Measurements from ENCODE around the gene PCTP. TPM values are rescaled to one million over a fixed set of nuclear protein-coding genes. Genes with fewer than 3 reads are reported as not detected.

Gene PCTP
- total and polyA plus RNA-seq, 4 donors: 4.9 to 16.9 (median 10.0) TPM

GRCh38 chr17:55722742-55723487 is 27.9 kb upstream of the PCTP start, which contains the start of gene TMEM100:
TSS of gene TMEM100 (minus strand) at chr17:55722864. CDS start at chr17:55721070, 1,794 bp downstream.
- Histone ChIP-seq H3K27me3 (ENCODE audit: control insufficient read depth in 1 of 2, insufficient read depth in 2 of 2, low read length in 1 of 2) (no peaks in the 10 kb centered on the region), H3K4me3 (ENCODE audit: low read length in 2 of 2) (peak within 1 kb of the TSS; percentile 36 to 62), H3K27ac (ENCODE audit: low read depth in 1 of 2, low read length in 2 of 2) (no peak within 1 kb of the TSS), H3K4me1 (ENCODE audit: control insufficient read depth in 1 of 2, insufficient read depth in 2 of 2, low read length in 2 of 2) (no peaks in the 10 kb centered on the region), H3K36me3 (ENCODE audit: control insufficient read depth in 1 of 2, insufficient read depth in 2 of 2, low read length in 1 of 2) (no peaks in the 10 kb centered on the region), H3K9me3 (ENCODE audit: control insufficient read depth, low read length) (no peaks in the 10 kb centered on the region)
- whole genome bisulfite sequencing, 2 donors: 3 to 4% methylated on average over 12 of the region's 12 CpGs
- ATAC-seq (ENCODE audit: low FRiP score): peak; percentile 72
- no peak for DNase-seq
- intact Hi-C loops (cut with DNase I): no loop called here

GRCh38 chr17:55723488-55723848 is 27.4 kb upstream of the PCTP start:
- Histone ChIP-seq H3K27ac (ENCODE audit: low read depth in 1 of 2, low read length in 2 of 2) (no peak overlapping the region), H3K4me1 (ENCODE audit: control insufficient read depth in 1 of 2, insufficient read depth in 2 of 2, low read length in 2 of 2) (no peaks in the 10 kb centered on the region), H3K36me3 (ENCODE audit: control insufficient read depth in 1 of 2, insufficient read depth in 2 of 2, low read length in 1 of 2) (no peaks in the 10 kb centered on the region), H3K4me3 (ENCODE audit: low read length in 2 of 2) (no peak overlapping the region), H3K27me3 (ENCODE audit: control insufficient read depth in 1 of 2, insufficient read depth in 2 of 2, low read length in 1 of 2) (no peaks in the 10 kb centered on the region), H3K9me3 (ENCODE audit: control insufficient read depth, low read length) (no peaks in the 10 kb centered on the region)
- DNase-seq (no peak), ATAC-seq (ENCODE audit: low FRiP score) (no peak)
- intact Hi-C loops (cut with DNase I): no loop called here

- Histone ChIP-seq H3K36me3 (ENCODE audit: control insufficient read depth in 1 of 2, insufficient read depth in 2 of 2, low read length in 1 of 2) (no peaks in the 10 kb centered on the region), H3K9me3 (ENCODE audit: control insufficient read depth, low read length) (no peaks in the 10 kb centered on the region), H3K27me3 (ENCODE audit: control insufficient read depth in 1 of 2, insufficient read depth in 2 of 2, low read length in 1 of 2) (no peaks in the 10 kb centered on the region), H3K27ac (ENCODE audit: low read depth in 1 of 2, low read length in 2 of 2) (no peak overlapping the region), H3K4me3 (ENCODE audit: low read length in 2 of 2) (no peak overlapping the region), H3K4me1 (ENCODE audit: control insufficient read depth in 1 of 2, insufficient read depth in 2 of 2, low read length in 2 of 2) (peaks cover 3 to 4% of the 10 kb centered on the region in 2 donors)
- intact Hi-C loops (cut with DNase I): no loop called here
- DNase-seq (peak in 1 of 2 donors; percentile 67), ATAC-seq (ENCODE audit: low FRiP score) (no peak)
- WGBS, 2 donors: 3 to 4% methylated on average over 2 of the region's 2 CpGs
Measured at GRCh38 chr17:55726440-55726839, 24.4 kb upstream of the PCTP start.

DNA sequence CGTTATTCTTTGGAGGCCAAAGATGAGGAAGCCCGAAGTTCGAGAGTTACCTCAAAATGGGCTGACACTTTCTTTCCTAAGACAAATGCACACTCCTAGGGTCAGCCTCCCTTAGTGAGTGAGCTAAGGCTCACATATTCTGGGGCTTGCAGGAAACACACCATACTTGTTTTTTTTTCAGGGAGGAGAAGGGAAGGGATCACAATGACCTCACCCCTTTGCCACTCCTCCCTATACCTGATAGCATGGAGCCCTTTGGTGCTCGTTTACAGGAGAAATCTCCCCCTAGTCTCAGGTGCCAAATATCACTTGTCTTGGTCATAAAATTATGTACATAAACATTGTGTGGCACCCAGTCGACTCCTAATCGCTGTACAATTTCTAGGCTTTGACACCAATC is 23.6 kb upstream of the PCTP start:
- no peaks in the 10 kb centered on the region for H3K27me3 ChIP-seq (ENCODE audit: control insufficient read depth in 1 of 2, insufficient read depth in 2 of 2, low read length in 1 of 2)
- H3K9me3 ChIP-seq (ENCODE audit: control insufficient read depth, low read length): no peaks in the 10 kb centered on the region
- no peaks in the 10 kb centered on the region for H3K36me3 ChIP-seq (ENCODE audit: control insufficient read depth in 1 of 2, insufficient read depth in 2 of 2, low read length in 1 of 2)
- DNase-seq (no peak), ATAC-seq (ENCODE audit: low FRiP score) (no peak)
- no peak overlapping the region for H3K4me3 ChIP-seq (ENCODE audit: low read length in 2 of 2)
- H3K4me1 ChIP-seq (ENCODE audit: control insufficient read depth in 1 of 2, insufficient read depth in 2 of 2, low read length in 2 of 2): peaks cover 3 to 4% of the 10 kb centered on the region in 2 donors
- intact Hi-C loops (cut with DNase I): no loop called here
- WGBS, 2 donors: 89 to 90% methylated on average over 6 of the region's 6 CpGs
- H3K27ac ChIP-seq (ENCODE audit: low read depth in 1 of 2, low read length in 2 of 2): no peak overlapping the region

GRCh38 chr17:55727920-55728319 is 22.9 kb upstream of the PCTP start:
- Histone ChIP-seq H3K27ac (ENCODE audit: low read depth in 1 of 2, low read length in 2 of 2) (no peak overlapping the region), H3K4me1 (ENCODE audit: control insufficient read depth in 1 of 2, insufficient read depth in 2 of 2, low read length in 2 of 2) (peaks cover 3 to 4% of the 10 kb centered on the region in 2 donors)

GRCh38 chr17:55728361-55728760 is 22.5 kb upstream of the PCTP start:
- Histone ChIP-seq H3K4me3 (ENCODE audit: low read length in 2 of 2) (no peak overlapping the region), H3K27ac (ENCODE audit: low read depth in 1 of 2, low read length in 2 of 2) (no peak overlapping the region)
- WGBS, 2 donors: 80% methylated on average over 5 of the region's 5 CpGs

More at GRCh38 chr17:55727920-55728319, 22.9 kb upstream of the PCTP start:
- DNase-seq (no peak), ATAC-seq (ENCODE audit: low FRiP score) (no peak)
- Histone ChIP-seq H3K36me3 (ENCODE audit: control insufficient read depth in 1 of 2, insufficient read depth in 2 of 2, low read length in 1 of 2) (no peaks in the 10 kb centered on the region), H3K4me3 (ENCODE audit: low read length in 2 of 2) (no peak overlapping the region), H3K27me3 (ENCODE audit: control insufficient read depth in 1 of 2, insufficient read depth in 2 of 2, low read length in 1 of 2) (no peaks in the 10 kb centered on the region), H3K9me3 (ENCODE audit: control insufficient read depth, low read length) (no peaks in the 10 kb centered on the region)
- 53 to 69% methylated on average over 1 of the region's 1 CpG for WGBS, 2 donors
- intact Hi-C loops (cut with DNase I): no loop called here

GRCh38 chr17:55728833-55729232 is 22.0 kb upstream of the PCTP start:
- intact Hi-C loops (cut with DNase I): no loop called here
- H3K4me1 ChIP-seq (ENCODE audit: control insufficient read depth in 1 of 2, insufficient read depth in 2 of 2, low read length in 2 of 2): peaks cover 3 to 4% of the 10 kb centered on the region in 2 donors
- ATAC-seq (ENCODE audit: low FRiP score) (no peak), DNase-seq (no peak)
- 27 to 34% methylated on average over 5 of the region's 5 CpGs for WGBS, 2 donors
- H3K27ac ChIP-seq (ENCODE audit: low read depth in 1 of 2, low read length in 2 of 2): peak overlapping the region in 1 of 2 donors; percentile 28
- no peaks in the 10 kb centered on the region for H3K9me3 ChIP-seq (ENCODE audit: control insufficient read depth, low read length)
- no peaks in the 10 kb centered on the region for H3K27me3 ChIP-seq (ENCODE audit: control insufficient read depth in 1 of 2, insufficient read depth in 2 of 2, low read length in 1 of 2)
- H3K4me3 ChIP-seq (ENCODE audit: low read length in 2 of 2): no peak overlapping the region
- H3K36me3 ChIP-seq (ENCODE audit: control insufficient read depth in 1 of 2, insufficient read depth in 2 of 2, low read length in 1 of 2): no peaks in the 10 kb centered on the region

More at GRCh38 chr17:55728361-55728760, 22.5 kb upstream of the PCTP start:
- ATAC-seq (ENCODE audit: low FRiP score) (no peak), DNase-seq (no peak)
- H3K36me3 ChIP-seq (ENCODE audit: control insufficient read depth in 1 of 2, insufficient read depth in 2 of 2, low read length in 1 of 2): no peaks in the 10 kb centered on the region
- intact Hi-C loops (cut with DNase I): no loop called here
- H3K9me3 ChIP-seq (ENCODE audit: control insufficient read depth, low read length): no peaks in the 10 kb centered on the region
- H3K27me3 ChIP-seq (ENCODE audit: control insufficient read depth in 1 of 2, insufficient read depth in 2 of 2, low read length in 1 of 2): no peaks in the 10 kb centered on the region
- peaks cover 3 to 4% of the 10 kb centered on the region in 2 donors for H3K4me1 ChIP-seq (ENCODE audit: control insufficient read depth in 1 of 2, insufficient read depth in 2 of 2, low read length in 2 of 2)

GRCh38 chr17:55729484-55729883 is 21.4 kb upstream of the PCTP start:
- Histone ChIP-seq H3K36me3 (ENCODE audit: control insufficient read depth in 1 of 2, insufficient read depth in 2 of 2, low read length in 1 of 2) (no peaks in the 10 kb centered on the region), H3K4me3 (ENCODE audit: low read length in 2 of 2) (no peak overlapping the region), H3K9me3 (ENCODE audit: control insufficient read depth, low read length) (no peaks in the 10 kb centered on the region), H3K4me1 (ENCODE audit: control insufficient read depth in 1 of 2, insufficient read depth in 2 of 2, low read length in 2 of 2) (peaks cover 3 to 4% of the 10 kb centered on the region in 2 donors), H3K27me3 (ENCODE audit: control insufficient read depth in 1 of 2, insufficient read depth in 2 of 2, low read length in 1 of 2) (no peaks in the 10 kb centered on the region), H3K27ac (ENCODE audit: low read depth in 1 of 2, low read length in 2 of 2) (no peak overlapping the region)
- no peak for DNase-seq
- 90 to 95% methylated on average over 1 of the region's 1 CpG for WGBS, 2 donors
- intact Hi-C loops (cut with DNase I): no loop called here
- ATAC-seq (ENCODE audit: low FRiP score): no peak

DNA sequence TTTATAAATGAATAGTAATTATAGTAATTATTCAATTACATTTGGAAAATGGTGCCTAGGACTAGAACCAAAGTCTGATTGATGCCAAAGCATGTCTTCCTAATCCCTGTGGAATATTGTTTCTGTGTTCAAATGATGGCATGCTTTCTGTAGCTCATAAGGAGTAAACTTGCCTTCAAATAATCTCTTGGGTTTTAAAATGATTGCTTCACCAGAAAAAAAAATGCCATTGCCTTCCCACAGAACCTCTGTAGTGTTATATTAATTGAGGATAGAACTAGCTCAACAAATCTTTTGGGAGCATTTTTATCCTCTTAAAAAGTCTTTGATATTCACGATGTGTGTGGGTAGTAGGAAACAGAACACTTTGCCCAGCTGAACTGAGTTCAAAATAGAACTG is 20.5 kb upstream of the PCTP start:
- no peak overlapping the region for H3K4me3 ChIP-seq (ENCODE audit: low read length in 2 of 2)
- H3K27me3 ChIP-seq (ENCODE audit: control insufficient read depth in 1 of 2, insufficient read depth in 2 of 2, low read length in 1 of 2): no peaks in the 10 kb centered on the region
- H3K9me3 ChIP-seq (ENCODE audit: control insufficient read depth, low read length): no peaks in the 10 kb centered on the region
- ATAC-seq (ENCODE audit: low FRiP score): no peak
- intact Hi-C loops (cut with DNase I): loop anchor here in 1 of 2 donors (10.0 kb wide), 1 partner anchor 306 kb away; the partner anchor contains the start of gene MMD
- DNase-seq: no peak
- H3K36me3 ChIP-seq (ENCODE audit: control insufficient read depth in 1 of 2, insufficient read depth in 2 of 2, low read length in 1 of 2): no peaks in the 10 kb centered on the region
- WGBS, 2 donors: 3 to 6% methylated on average over 1 of the region's 1 CpG
- H3K4me1 ChIP-seq (ENCODE audit: control insufficient read depth in 1 of 2, insufficient read depth in 2 of 2, low read length in 2 of 2): peaks cover 3 to 4% of the 10 kb centered on the region in 2 donors
- no peak overlapping the region for H3K27ac ChIP-seq (ENCODE audit: low read depth in 1 of 2, low read length in 2 of 2)

All from aorta (tissue), 5 donors.